Breast epithelium (tissue), 4 donors: ENCODE measurements around the gene RNASE7. TPM values are rescaled to one million over a fixed set of nuclear protein-coding genes. Genes with fewer than 3 reads are reported as not detected.
"Not testable (repeated sequence)": the region's sequence is repeated elsewhere in the genome, so short reads cannot be mapped to it uniquely, and the experiment has no call there.

Source experiments
- DNase-seq, 2 donors: peaks; one replicate each; pipeline ENCODE4 v3.0.0-alpha.2; 2019; ENCODE audit warnings: low spot score in 2 of 2
- H3K27ac ChIP-seq, 2 donors: fragments of 200-600 bp; sonication (generic) in 1 of 2; one replicate each; pipeline ENCODE4 v1.5.1; 2016 to 2019; ENCODE audit warnings: mild to moderate bottlenecking in 1 of 2
- H3K27me3 ChIP-seq, 2 donors: fragments of 200-600 bp; sonication (generic) in 1 of 2; one replicate each; pipeline versions ENCODE4 v1.5.1 to v1.6.0; 2017 to 2019; ENCODE audit warnings: control low read depth in 1 of 2, mild to moderate bottlenecking in 1 of 2
- H3K36me3 ChIP-seq: fragments of 200-600 bp; one replicate; pipeline ENCODE4 v1.5.1; 2019
- H3K4me1 ChIP-seq, 2 donors: fragments of 200-600 bp; sonication (generic); one replicate each; pipeline ENCODE4 v1.5.1; 2016 to 2019; ENCODE audit warnings: control low read depth in 1 of 2
- H3K4me3 ChIP-seq, 3 donors: fragments of 200-600 bp; sonication (generic); 1 replicate in 2 of 3; 2 replicates in 1 of 3; pipeline ENCODE4 v1.5.1; 2016 to 2019; ENCODE audit warnings: mild to moderate bottlenecking in 3 of 3, moderate library complexity in 2 of 3
- H3K9me3 ChIP-seq, 2 donors: fragments of 200-600 bp; sonication (generic) in 1 of 2; one replicate each; pipeline ENCODE4 v1.5.1; 2016 to 2019; ENCODE audit warnings: control low read depth in 1 of 2
- CTCF ChIP-seq, 3 donors: fragments of 450-650 bp; IDR thresholded peaks; one replicate each; pipeline ENCODE4 v1.5.1; 2016 to 2017; ENCODE audit warnings: antibody characterized with exemption in 3 of 3, mild to moderate bottlenecking in 3 of 3, moderate library complexity in 3 of 3
- POLR2A ChIP-seq: fragments of 450-650 bp; IDR thresholded peaks from one replicate; pipeline ENCODE4 v1.6.1; 2016; ENCODE audit warnings: antibody characterized with exemption, mild to moderate bottlenecking, moderate library complexity
- POLR2AphosphoS5 ChIP-seq, 3 donors: sonication (generic); formaldehyde crosslinking; IDR thresholded peaks; one replicate each; pipeline ENCODE4 v1.6.1; 2017; ENCODE audit warnings: antibody characterized with exemption in 3 of 3
- intact Hi-C: fragments of 100-400 bp; cut with DNase I; formaldehyde crosslinking; loops from one replicate; pipeline ENCODE4 v1.15.1; 2023; ENCODE audit warnings: low total_unique reads
- total RNA-seq, 3 donors: library from RNA; depleted of rRNA; stranded (reverse); fragments of >200 nt; gene quantifications; one replicate each; pipeline ENCODE4 v1.1.0, GENCODE V29; 2016

Gene RNASE7
- total RNA-seq, 3 donors from 2014 or later, result 1.6 to 3.1 TPM; not detected in 1

DNA sequence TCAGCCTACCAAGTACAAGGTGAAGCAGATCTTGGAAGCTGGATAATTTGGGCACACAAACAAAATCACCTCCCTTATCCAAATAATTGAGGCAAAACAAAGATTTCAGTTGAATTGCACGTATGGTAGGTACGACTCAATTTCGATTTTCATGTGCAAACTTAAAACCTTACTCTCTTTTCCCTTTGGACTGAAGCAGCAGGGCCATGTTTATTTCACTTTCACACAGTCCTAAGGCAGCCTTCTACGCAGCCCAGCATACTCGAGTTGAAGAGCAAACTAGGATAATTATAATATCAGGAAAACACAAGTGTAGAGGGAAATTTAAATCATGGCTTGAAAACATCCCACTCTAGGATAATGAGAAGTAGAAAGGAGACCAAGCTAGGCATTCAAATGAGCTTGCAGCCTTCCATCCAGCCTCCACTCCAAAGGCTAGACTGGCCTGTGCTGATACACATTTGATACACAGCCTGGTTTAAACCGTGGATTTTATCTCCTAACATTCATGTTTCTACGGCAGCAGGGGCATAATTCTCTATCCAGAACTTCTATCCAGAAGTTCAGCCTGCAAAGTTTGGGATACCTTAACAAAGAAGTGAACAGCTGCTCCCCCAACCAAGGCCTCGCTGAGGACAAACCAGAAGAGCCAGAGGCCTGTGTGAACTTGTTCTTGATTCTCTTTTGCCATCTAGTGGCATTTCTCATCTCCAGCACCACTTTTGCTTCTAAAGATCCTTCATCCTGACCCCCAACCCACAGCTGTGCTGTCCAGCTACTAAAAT is 2.4 kb upstream of the RNASE7 start:
- TF ChIP-seq POLR2A (no peak), POLR2AphosphoS5 (IDR thresholded peaks at IDR 0.05) (no peak), CTCF (IDR thresholded peaks at IDR 0.05) (peak; percentile 48 to 78 (median 75))
- Histone ChIP-seq H3K4me1 (peaks cover 0 to 32% of the 10 kb centered on the region in 2 donors), H3K27me3 (no peaks in the 10 kb centered on the region), H3K4me3 (no peak overlapping the region), H3K36me3 (no peaks in the 10 kb centered on the region), H3K27ac (peak overlapping the region; percentile 70 to 80), H3K9me3 (no peaks in the 10 kb centered on the region)
- intact Hi-C loops, result loop anchor here (2.0 kb wide), 1 partner anchor 25 kb away; no protein-coding TSS in a partner anchor
- peak in 1 of 2 donors; percentile 50 for DNase-seq

- intact Hi-C loops, result no loop called here
- DNase-seq, result no peak
- Histone ChIP-seq H3K4me1 (peaks cover 0 to 32% of the 10 kb centered on the region in 2 donors), H3K9me3 (no peaks in the 10 kb centered on the region), H3K27ac (peak overlapping the region; percentile 70 to 80), H3K4me3 (no peak overlapping the region), H3K27me3 (no peaks in the 10 kb centered on the region), H3K36me3 (no peaks in the 10 kb centered on the region)
- TF ChIP-seq POLR2A, result no peak
- no peak for TF ChIP-seq POLR2AphosphoS5 (IDR thresholded peaks at IDR 0.05)
- peak in 1 of 3 donors; percentile 4 for TF ChIP-seq CTCF (IDR thresholded peaks at IDR 0.05)
Measured at GRCh38 chr14:21040370-21040925, 1.7 kb upstream of the RNASE7 start.

DNA sequence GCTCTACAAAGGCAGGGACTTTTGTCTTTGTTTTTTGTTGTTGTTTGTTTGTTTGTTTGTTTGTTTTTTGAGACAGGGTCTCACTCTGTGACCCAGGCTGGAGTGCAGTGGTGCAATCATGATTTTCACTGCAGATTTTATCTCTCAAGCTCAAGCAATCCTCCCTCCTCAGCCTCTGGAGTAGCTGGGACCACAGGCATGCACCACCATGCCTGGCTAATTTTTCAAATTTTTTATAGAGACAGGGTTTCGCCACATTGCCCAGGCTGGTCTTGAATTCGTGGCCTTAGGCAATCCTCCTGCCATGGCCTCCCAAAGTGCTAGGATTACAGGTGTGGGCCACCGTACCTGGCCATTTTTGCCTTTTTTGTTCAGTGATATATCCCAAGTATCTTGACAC is 1.2 kb upstream of the RNASE7 start:
- Histone ChIP-seq H3K27ac (peak overlapping the region; percentile 70 to 84), H3K4me1 (peaks cover 0 to 32% of the 10 kb centered on the region in 2 donors)
- H3K9me3 ChIP-seq, intact Hi-C loops, H3K36me3 ChIP-seq, H3K4me3 ChIP-seq, H3K27me3 ChIP-seq, DNase-seq: not testable (repeated sequence)

DNA sequence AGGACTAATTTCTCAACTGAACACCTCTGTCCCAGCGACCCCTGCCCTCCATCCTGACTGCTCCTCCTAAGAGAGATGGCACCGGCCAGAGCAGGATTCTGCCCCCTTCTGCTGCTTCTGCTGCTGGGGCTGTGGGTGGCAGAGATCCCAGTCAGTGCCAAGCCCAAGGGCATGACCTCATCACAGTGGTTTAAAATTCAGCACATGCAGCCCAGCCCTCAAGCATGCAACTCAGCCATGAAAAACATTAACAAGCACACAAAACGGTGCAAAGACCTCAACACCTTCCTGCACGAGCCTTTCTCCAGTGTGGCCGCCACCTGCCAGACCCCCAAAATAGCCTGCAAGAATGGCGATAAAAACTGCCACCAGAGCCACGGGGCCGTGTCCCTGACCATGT is 756 bp downstream of the RNASE7 start:
- Histone ChIP-seq H3K9me3 (no peaks in the 10 kb centered on the region), H3K4me3 (peak overlapping the region in 1 of 3 donors; percentile 27), H3K27ac (peak overlapping the region; percentile 70 to 84), H3K4me1 (peaks cover 0 to 32% of the 10 kb centered on the region in 2 donors), H3K27me3 (no peaks in the 10 kb centered on the region), H3K36me3 (no peaks in the 10 kb centered on the region)
- intact Hi-C loops, result no loop called here
- no peak for TF ChIP-seq POLR2AphosphoS5 (IDR thresholded peaks at IDR 0.05)
- no peak for TF ChIP-seq POLR2A
- TF ChIP-seq CTCF (IDR thresholded peaks at IDR 0.05), result no peak
- no peak for DNase-seq

- Histone ChIP-seq H3K9me3 (no peaks in the 10 kb centered on the region), H3K27me3 (no peaks in the 10 kb centered on the region), H3K4me1 (peaks cover 0 to 31% of the 10 kb centered on the region in 2 donors), H3K27ac (peak overlapping the region; percentile 70 to 84), H3K4me3 (no peak overlapping the region), H3K36me3 (no peaks in the 10 kb centered on the region)
- intact Hi-C loops, result no loop called here
- DNase-seq, result no peak
- no peak for TF ChIP-seq POLR2AphosphoS5 (IDR thresholded peaks at IDR 0.05)
- no peak for TF ChIP-seq POLR2A
- no peak for TF ChIP-seq CTCF (IDR thresholded peaks at IDR 0.05)
Measured at GRCh38 chr14:21043387-21043973, 1.3 kb downstream of the RNASE7 start.
